ENCODE measurements around the gene SEMA3C. TPM values are rescaled to one million over a fixed set of nuclear protein-coding genes. Genes with fewer than 3 reads are reported as not detected.

SEMA3C gene
- total RNA-seq, 2 experiments from 2014 or later = 0.08 TPM

DNA sequence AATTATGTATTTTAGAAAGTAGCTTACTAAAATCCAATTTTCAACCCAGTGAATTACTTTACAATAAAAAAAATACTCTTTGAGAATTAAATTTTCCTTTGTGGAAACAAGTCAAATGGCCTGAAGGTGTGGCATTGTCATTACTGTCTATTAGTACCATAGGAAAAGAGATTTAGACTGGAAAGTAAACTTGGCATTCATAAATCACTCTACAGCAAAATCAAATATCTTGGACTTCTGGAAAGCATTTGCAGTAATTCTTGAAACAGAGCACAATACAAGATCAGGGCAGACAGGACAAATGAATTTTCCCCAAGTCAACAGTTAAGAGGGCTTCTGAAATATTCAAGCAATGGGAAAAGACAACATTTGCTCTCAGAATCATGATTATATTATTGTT is 28.0 kb upstream of the SEMA3C start:
- Mint-ChIP-seq H3K4me1 (ENCODE audit: low read depth) (no peaks in the 10 kb centered on the region), H3K4me3 (no peak overlapping the region), H3K36me3 (ENCODE audit: low read depth) (no peaks in the 10 kb centered on the region), H3K9me3 (peaks cover 9% of the 10 kb centered on the region), H3K27ac (no peak overlapping the region), H3K27me3 (no peaks in the 10 kb centered on the region)
- Histone ChIP-seq H3K27me3 (ENCODE audit: control insufficient read depth in 1 of 2, insufficient read depth in 2 of 2, low read length in 2 of 2) (no peaks in the 10 kb centered on the region), H3K9me3 (ENCODE audit: control insufficient read depth in 1 of 2, insufficient read depth in 1 of 2, low read length in 2 of 2) (peaks cover 0 to 3% of the 10 kb centered on the region in 2 experiments), H3K27ac (ENCODE audit: low read depth in 1 of 2, low read length in 2 of 2) (no peak overlapping the region), H3K4me3 (ENCODE audit: low read length) (no peak overlapping the region), H3K4me1 (ENCODE audit: insufficient read depth, low read length) (no peaks in the 10 kb centered on the region), H3K36me3 (ENCODE audit: insufficient read depth, low read length) (no peaks in the 10 kb centered on the region)
- DNase-seq (no peak), ATAC-seq (ENCODE audit: poor library complexity) (no peak)
- TF ChIP-seq, protein P1, sequence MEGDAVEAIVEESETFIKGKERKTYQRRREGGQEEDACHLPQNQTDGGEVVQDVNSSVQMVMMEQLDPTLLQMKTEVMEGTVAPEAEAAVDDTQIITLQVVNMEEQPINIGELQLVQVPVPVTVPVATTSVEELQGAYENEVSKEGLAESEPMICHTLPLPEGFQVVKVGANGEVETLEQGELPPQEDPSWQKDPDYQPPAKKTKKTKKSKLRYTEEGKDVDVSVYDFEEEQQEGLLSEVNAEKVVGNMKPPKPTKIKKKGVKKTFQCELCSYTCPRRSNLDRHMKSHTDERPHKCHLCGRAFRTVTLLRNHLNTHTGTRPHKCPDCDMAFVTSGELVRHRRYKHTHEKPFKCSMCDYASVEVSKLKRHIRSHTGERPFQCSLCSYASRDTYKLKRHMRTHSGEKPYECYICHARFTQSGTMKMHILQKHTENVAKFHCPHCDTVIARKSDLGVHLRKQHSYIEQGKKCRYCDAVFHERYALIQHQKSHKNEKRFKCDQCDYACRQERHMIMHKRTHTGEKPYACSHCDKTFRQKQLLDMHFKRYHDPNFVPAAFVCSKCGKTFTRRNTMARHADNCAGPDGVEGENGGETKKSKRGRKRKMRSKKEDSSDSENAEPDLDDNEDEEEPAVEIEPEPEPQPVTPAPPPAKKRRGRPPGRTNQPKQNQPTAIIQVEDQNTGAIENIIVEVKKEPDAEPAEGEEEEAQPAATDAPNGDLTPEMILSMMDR (IDR thresholded peaks at IDR 0.05) = no peak
- CTCF ChIA-PET = interaction anchor here (0.9 kb wide), 1 partner anchor 40 kb away, joined by 4 read pairs; no protein-coding TSS in a partner anchor
- POLR2A ChIA-PET = no interaction called here
- intact Hi-C loops (cut with DNase I, micrococcal nuclease) = no loop called here

DNA sequence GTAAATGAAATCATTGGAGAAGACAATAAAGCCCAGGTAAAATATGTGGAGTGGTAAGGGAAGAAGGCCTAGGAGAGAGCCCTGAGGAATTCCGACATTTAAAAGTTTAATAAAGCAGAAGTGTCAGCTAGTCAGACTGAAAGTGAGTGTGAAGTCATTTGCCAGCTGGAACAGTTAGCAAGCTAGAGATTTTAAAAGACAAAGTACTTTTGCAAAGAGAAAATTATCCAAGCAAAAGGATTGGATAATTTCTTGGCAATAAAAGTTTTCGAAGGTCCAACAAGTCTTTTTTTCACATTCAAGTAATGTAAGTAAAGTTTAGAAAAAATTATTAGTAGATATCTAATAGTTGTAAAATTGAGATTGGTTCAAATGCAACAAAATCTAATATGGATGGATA is 27.1 kb upstream of the SEMA3C start:
- ATAC-seq (ENCODE audit: poor library complexity) = no peak

DNA sequence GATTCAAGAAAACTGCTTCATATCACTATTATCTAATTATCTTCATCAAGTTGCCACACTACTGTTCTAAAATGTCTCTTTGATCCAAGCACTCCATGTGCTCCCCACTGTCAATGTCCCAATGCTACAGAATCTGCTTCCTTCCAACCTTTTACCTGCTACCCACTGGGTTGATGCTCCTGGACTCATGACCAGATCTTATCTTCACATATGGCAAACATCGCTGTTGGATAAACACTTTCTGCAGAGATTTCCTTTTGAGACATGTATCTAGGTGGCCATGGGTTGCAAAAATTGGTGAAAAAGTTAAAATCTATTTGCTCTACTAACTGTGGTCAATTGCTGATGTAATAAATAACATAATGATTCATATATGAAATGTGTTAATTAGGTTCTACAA is 24.5 kb upstream of the SEMA3C start:
- Histone ChIP-seq H3K27me3 (ENCODE audit: control insufficient read depth in 1 of 2, insufficient read depth in 2 of 2, low read length in 2 of 2) (no peaks in the 10 kb centered on the region), H3K4me3 (ENCODE audit: low read length) (no peak overlapping the region), H3K27ac (ENCODE audit: low read depth in 1 of 2, low read length in 2 of 2) (no peak overlapping the region), H3K36me3 (ENCODE audit: insufficient read depth, low read length) (no peaks in the 10 kb centered on the region), H3K9me3 (ENCODE audit: control insufficient read depth in 1 of 2, insufficient read depth in 1 of 2, low read length in 2 of 2) (peaks cover 3 to 7% of the 10 kb centered on the region in 2 experiments), H3K4me1 (ENCODE audit: insufficient read depth, low read length) (no peaks in the 10 kb centered on the region)
- no peaks in the 10 kb centered on the region for H3K36me3 Mint-ChIP-seq (ENCODE audit: low read depth)
- no peak overlapping the region for H3K4me3 Mint-ChIP-seq
- peaks cover 9% of the 10 kb centered on the region for H3K9me3 Mint-ChIP-seq
- intact Hi-C loops (cut with DNase I, micrococcal nuclease) = no loop called here
- H3K4me1 Mint-ChIP-seq (ENCODE audit: low read depth) = no peaks in the 10 kb centered on the region
- no peak overlapping the region for H3K27ac Mint-ChIP-seq
- CTCF ChIA-PET = no interaction called here
- DNase-seq (no peak), ATAC-seq (ENCODE audit: poor library complexity) (no peak)
- H3K27me3 Mint-ChIP-seq = no peaks in the 10 kb centered on the region
- POLR2A ChIA-PET = no interaction called here
- TF ChIP-seq, protein P1 (IDR thresholded peaks at IDR 0.05) = no peak

More for the DNA sequence above, 27.1 kb upstream of the SEMA3C start:
- no peaks in the 10 kb centered on the region for H3K4me1 ChIP-seq (ENCODE audit: insufficient read depth, low read length)
- Mint-ChIP-seq H3K4me3 (no peak overlapping the region), H3K36me3 (ENCODE audit: low read depth) (no peaks in the 10 kb centered on the region), H3K4me1 (ENCODE audit: low read depth) (no peaks in the 10 kb centered on the region), H3K27ac (no peak overlapping the region), H3K27me3 (no peaks in the 10 kb centered on the region), H3K9me3 (peaks cover 9% of the 10 kb centered on the region)
- ChIA-PET POLR2A (no interaction called here), CTCF (interaction anchor here (0.9 kb wide), 1 partner anchor 41 kb away, joined by 4 read pairs; no protein-coding TSS in a partner anchor)
- DNase-seq = no peak
- H3K36me3 ChIP-seq (ENCODE audit: insufficient read depth, low read length) = no peaks in the 10 kb centered on the region
- intact Hi-C loops (cut with DNase I, micrococcal nuclease) = no loop called here
- H3K9me3 ChIP-seq (ENCODE audit: control insufficient read depth in 1 of 2, insufficient read depth in 1 of 2, low read length in 2 of 2) = peaks cover 0 to 3% of the 10 kb centered on the region in 2 experiments
- no peak overlapping the region for H3K27ac ChIP-seq (ENCODE audit: low read depth in 1 of 2, low read length in 2 of 2)
- no peak overlapping the region for H3K4me3 ChIP-seq (ENCODE audit: low read length)
- no peaks in the 10 kb centered on the region for H3K27me3 ChIP-seq (ENCODE audit: control insufficient read depth in 1 of 2, insufficient read depth in 2 of 2, low read length in 2 of 2)
- TF ChIP-seq, protein P1 (IDR thresholded peaks at IDR 0.05) = no peak

Measured in CD4-positive, alpha-beta T cell (primary cell).